Measurements from ENCODE around the gene PCSK9. TPM values are rescaled to one million over a fixed set of nuclear protein-coding genes. Genes with fewer than 3 reads are reported as not detected.

The PCSK9 gene
- total RNA-seq: 0.05 and 0.07 TPM in 2 replicates

GRCh38 chr1:55039342-55040082 lies at the start of gene PCSK9:
Gene PCSK9, plus strand, starts transcription at chr1:55039548. Its CDS starts 290 bp downstream, at chr1:55039838.
- Mint-ChIP-seq H3K36me3 (ENCODE audit: low read depth) (no peaks in the 10 kb centered on the region), H3K4me3 (ENCODE audit: low read depth) (no peak within 1 kb of the TSS)

GRCh38 chr1:54989968-54990810 lies 49.2 kb upstream of the PCSK9 start:
- Mint-ChIP-seq H3K27me3 (ENCODE audit: low read depth) (peaks cover 6% of the 10 kb centered on the region), H3K4me3 (ENCODE audit: low read depth) (no peak overlapping the region), H3K36me3 (ENCODE audit: low read depth) (no peaks in the 10 kb centered on the region), H3K27ac (no peak overlapping the region), H3K9me3 (no peaks in the 10 kb centered on the region), H3K4me1 (ENCODE audit: low read depth) (peaks cover 2% of the 10 kb centered on the region)
- no peak for DNase-seq (ENCODE audit: low spot score)
- intact Hi-C loops (cut with micrococcal nuclease): no loop called here

More at GRCh38 chr1:55039342-55040082, at the start of gene PCSK9:
- H3K27me3 Mint-ChIP-seq (ENCODE audit: low read depth): peaks cover 67% of the 10 kb centered on the region
- peaks cover 3% of the 10 kb centered on the region for H3K4me1 Mint-ChIP-seq (ENCODE audit: low read depth)
- no peak for DNase-seq (ENCODE audit: low spot score)
- intact Hi-C loops (cut with micrococcal nuclease): no loop called here
- no peak within 1 kb of the TSS for H3K27ac Mint-ChIP-seq
- no peaks in the 10 kb centered on the region for H3K9me3 Mint-ChIP-seq

- H3K9me3 Mint-ChIP-seq: no peaks in the 10 kb centered on the region
- no peak overlapping the region for H3K27ac Mint-ChIP-seq
- peaks cover 9% of the 10 kb centered on the region for H3K4me1 Mint-ChIP-seq (ENCODE audit: low read depth)
- H3K27me3 Mint-ChIP-seq (ENCODE audit: low read depth): peaks cover 11% of the 10 kb centered on the region
- intact Hi-C loops (cut with micrococcal nuclease): loop anchor here (1.0 kb wide), 1 partner anchor 41 kb away; no protein-coding TSS in a partner anchor
- no peak overlapping the region for H3K4me3 Mint-ChIP-seq (ENCODE audit: low read depth)
- H3K36me3 Mint-ChIP-seq (ENCODE audit: low read depth): no peaks in the 10 kb centered on the region
- no peak for DNase-seq (ENCODE audit: low spot score)
Measured at GRCh38 chr1:54990916-54991315, 48.4 kb upstream of the PCSK9 start.

GRCh38 chr1:54991939-54992338 lies 47.4 kb upstream of the PCSK9 start:
- DNase-seq (ENCODE audit: low spot score): no peak
- Mint-ChIP-seq H3K27me3 (ENCODE audit: low read depth) (peaks cover 18% of the 10 kb centered on the region), H3K27ac (no peak overlapping the region), H3K4me3 (ENCODE audit: low read depth) (no peak overlapping the region), H3K4me1 (ENCODE audit: low read depth) (peaks cover 16% of the 10 kb centered on the region), H3K9me3 (no peaks in the 10 kb centered on the region), H3K36me3 (ENCODE audit: low read depth) (no peaks in the 10 kb centered on the region)
- intact Hi-C loops (cut with micrococcal nuclease): loop anchor here (1.0 kb wide), 1 partner anchor 42 kb away; no protein-coding TSS in a partner anchor

- no peaks in the 10 kb centered on the region for H3K36me3 Mint-ChIP-seq (ENCODE audit: low read depth)
- no peak for DNase-seq (ENCODE audit: low spot score)
- H3K27ac Mint-ChIP-seq: no peak overlapping the region
- H3K27me3 Mint-ChIP-seq (ENCODE audit: low read depth): peaks cover 27% of the 10 kb centered on the region
- H3K4me3 Mint-ChIP-seq (ENCODE audit: low read depth): no peak overlapping the region
- peaks cover 16% of the 10 kb centered on the region for H3K4me1 Mint-ChIP-seq (ENCODE audit: low read depth)
- H3K9me3 Mint-ChIP-seq: no peaks in the 10 kb centered on the region
- intact Hi-C loops (cut with micrococcal nuclease): no loop called here
Measured at GRCh38 chr1:54993140-54993539, 46.2 kb upstream of the PCSK9 start.

GRCh38 chr1:54994355-54994990 lies 44.9 kb upstream of the PCSK9 start:
- peaks cover 32% of the 10 kb centered on the region for H3K27me3 Mint-ChIP-seq (ENCODE audit: low read depth)
- no peak for DNase-seq (ENCODE audit: low spot score)
- no peaks in the 10 kb centered on the region for H3K36me3 Mint-ChIP-seq (ENCODE audit: low read depth)
- peaks cover 16% of the 10 kb centered on the region for H3K4me1 Mint-ChIP-seq (ENCODE audit: low read depth)
- H3K9me3 Mint-ChIP-seq: no peaks in the 10 kb centered on the region
- no peak overlapping the region for H3K4me3 Mint-ChIP-seq (ENCODE audit: low read depth)
- H3K27ac Mint-ChIP-seq: no peak overlapping the region
- intact Hi-C loops (cut with micrococcal nuclease): no loop called here

- intact Hi-C loops (cut with micrococcal nuclease): no loop called here
- H3K9me3 Mint-ChIP-seq: no peaks in the 10 kb centered on the region
- H3K4me1 Mint-ChIP-seq (ENCODE audit: low read depth): peaks cover 16% of the 10 kb centered on the region
- DNase-seq (ENCODE audit: low spot score): no peak
- H3K36me3 Mint-ChIP-seq (ENCODE audit: low read depth): no peaks in the 10 kb centered on the region
- H3K27me3 Mint-ChIP-seq (ENCODE audit: low read depth): peaks cover 33% of the 10 kb centered on the region
- no peak overlapping the region for H3K4me3 Mint-ChIP-seq (ENCODE audit: low read depth)
- no peak overlapping the region for H3K27ac Mint-ChIP-seq
Measured at GRCh38 chr1:54995013-54995760, 44.2 kb upstream of the PCSK9 start.

- H3K4me3 Mint-ChIP-seq (ENCODE audit: low read depth): no peak overlapping the region
- no peaks in the 10 kb centered on the region for H3K36me3 Mint-ChIP-seq (ENCODE audit: low read depth)
- H3K27ac Mint-ChIP-seq: no peak overlapping the region
- DNase-seq (ENCODE audit: low spot score): peak; percentile 42
- peaks cover 33% of the 10 kb centered on the region for H3K27me3 Mint-ChIP-seq (ENCODE audit: low read depth)
- no peaks in the 10 kb centered on the region for H3K9me3 Mint-ChIP-seq
- H3K4me1 Mint-ChIP-seq (ENCODE audit: low read depth): peaks cover 16% of the 10 kb centered on the region
- intact Hi-C loops (cut with micrococcal nuclease): loop anchor here (1.0 kb wide), 2 partner anchors 46 to 51 kb away; no protein-coding TSS in a partner anchor
Measured at GRCh38 chr1:54995835-54996234, 43.5 kb upstream of the PCSK9 start.

- no peaks in the 10 kb centered on the region for H3K36me3 Mint-ChIP-seq (ENCODE audit: low read depth)
- H3K9me3 Mint-ChIP-seq: no peaks in the 10 kb centered on the region
- peaks cover 33% of the 10 kb centered on the region for H3K27me3 Mint-ChIP-seq (ENCODE audit: low read depth)
- H3K27ac Mint-ChIP-seq: no peak overlapping the region
- H3K4me3 Mint-ChIP-seq (ENCODE audit: low read depth): peak overlapping the region; percentile 4
- peaks cover 16% of the 10 kb centered on the region for H3K4me1 Mint-ChIP-seq (ENCODE audit: low read depth)
- intact Hi-C loops (cut with micrococcal nuclease): loop anchor here (1.0 kb wide), 2 partner anchors 46 to 51 kb away; no protein-coding TSS in a partner anchor
- peak; percentile 70 for DNase-seq (ENCODE audit: low spot score)
Measured at GRCh38 chr1:54996359-54996868, 42.9 kb upstream of the PCSK9 start.

GRCh38 chr1:54996869-54997710 lies 42.3 kb upstream of the PCSK9 start:
- no peak for DNase-seq (ENCODE audit: low spot score)
- no peaks in the 10 kb centered on the region for H3K36me3 Mint-ChIP-seq (ENCODE audit: low read depth)
- no peaks in the 10 kb centered on the region for H3K9me3 Mint-ChIP-seq
- H3K4me1 Mint-ChIP-seq (ENCODE audit: low read depth): peaks cover 16% of the 10 kb centered on the region
- H3K27ac Mint-ChIP-seq: no peak overlapping the region
- H3K27me3 Mint-ChIP-seq (ENCODE audit: low read depth): peaks cover 33% of the 10 kb centered on the region
- intact Hi-C loops (cut with micrococcal nuclease): loop anchor here (1.0 kb wide), 2 partner anchors 47 to 52 kb away; no protein-coding TSS in a partner anchor
- no peak overlapping the region for H3K4me3 Mint-ChIP-seq (ENCODE audit: low read depth)

GRCh38 chr1:54997711-54997986 lies 41.7 kb upstream of the PCSK9 start:
- Mint-ChIP-seq H3K27me3 (ENCODE audit: low read depth) (peaks cover 33% of the 10 kb centered on the region), H3K27ac (no peak overlapping the region), H3K36me3 (ENCODE audit: low read depth) (no peaks in the 10 kb centered on the region), H3K4me1 (ENCODE audit: low read depth) (peaks cover 16% of the 10 kb centered on the region), H3K4me3 (ENCODE audit: low read depth) (no peak overlapping the region), H3K9me3 (no peaks in the 10 kb centered on the region)
- intact Hi-C loops (cut with micrococcal nuclease): no loop called here
- no peak for DNase-seq (ENCODE audit: low spot score)

Measured in activated T-helper 2 cell treated with anti-CD3 and anti-CD28 coated beads, Interferon-gamma antibody, Interleukin-2, Interleukin-4, amounts not matched to agents 10 μg/mL and 5 μg/mL and 100 μg/mL, durations not matched to agents 14 hours and 24 hours and 36 hours (primary cell).